Psoas muscle (tissue), 8 donors: ENCODE measurements around the gene ANGPT4. TPM values are rescaled to one million over a fixed set of nuclear protein-coding genes. Genes with fewer than 3 reads are reported as not detected.

Experiments
- ATAC-seq, 4 donors: fragments of 200-7000 bp; cut with Tn5 transposase; one replicate each; pipeline ENCODE4 v1.9.1; 2020; ENCODE audit warnings: moderate library complexity in 3 of 4, mild to moderate bottlenecking in 2 of 4
- DNase-seq, 2 donors: peaks; one replicate each; pipeline ENCODE4 v3.0.0-alpha.2; 2020
- H3K27ac ChIP-seq: fragments of 200-600 bp; one replicate; pipeline ENCODE4 v1.8.0; 2022
- H3K27me3 ChIP-seq, 3 donors: fragments of 200-600 bp in 1 of 3; one replicate each; pipeline versions ENCODE4 v1.6.1 to v1.8.0; 2013 to 2022; ENCODE audit warnings: low read length in 2 of 3, mild to moderate bottlenecking in 2 of 3, moderate library complexity in 1 of 3; ENCODE audit not compliant: insufficient read depth in 3 of 3
- H3K36me3 ChIP-seq, 2 donors: fragments of 200-600 bp in 1 of 2; one replicate each; pipeline versions ENCODE4 v1.6.1 to v1.8.0; 2013 to 2022; ENCODE audit warnings: low read depth in 1 of 2, mild to moderate bottlenecking in 1 of 2, moderate library complexity in 1 of 2; ENCODE audit not compliant: insufficient read depth in 1 of 2
- H3K4me1 ChIP-seq: fragments of 200-600 bp; one replicate; pipeline ENCODE4 v1.8.0; 2022
- H3K4me3 ChIP-seq: fragments of 200-600 bp; one replicate; pipeline ENCODE4 v1.8.0; 2022; ENCODE audit warnings: mild to moderate bottlenecking
- H3K9me3 ChIP-seq: fragments of 200-600 bp; one replicate; pipeline ENCODE4 v1.8.0; 2022
- WGBS, 3 donors: extraction: QIAGEN DNeasy Blood & Tissue Kit; methylation state at CpG; one replicate each; pipeline versions ENCODE4 v1.1.6 to v1.1.7; 2013; 5-methylcytosine and 5-hydroxymethylcytosine counted together
- intact Hi-C, 2 donors: fragments of 100-400 bp; cut with DNase I; formaldehyde crosslinking; loops; one replicate each; pipeline versions ENCODE4 v1.11.0 to v1.14.2; 2022
- polyA plus RNA-seq, 3 donors: library from polyadenylated mRNA; stranded (reverse); fragments of 200-250 nt; gene quantifications; one replicate each; pipeline ENCODE4 v1.2.3, GENCODE V29; 2013
- total RNA-seq, 4 donors: library from RNA; stranded (reverse); fragmentation: NEBNext Ultra II Directional in 2 of 4; extraction: Animal tissue kit (Norgen Biotek cat#: 25700) in 2 of 4; gene quantifications; one replicate each; pipeline versions ENCODE4 v1.2.1 to v1.2.4, GENCODE V29; 2021 to 2023
- TF ChIP-seq, protein P1 (sequence below): fragments of 200-600 bp; IDR thresholded peaks from one replicate; pipeline ENCODE4 v1.8.0; 2022; ENCODE audit warnings: antibody characterized with exemption
- donor health status: healthy with polysubstance abuse.
- donor health status: DM: no; HTN: no; CAD: no; lungs with moderate emphysema.
- donor health status: Bipolar disorder and iron deficiency.
- donor health status: healthy.
- donor health status: DM: yes; HTN: yes; CAD: no.
- donor health status: DM: no; HTN: no; CAD: no.
- donor health status: DM: no; HTN: no; CAD: no.
- donor health status: DM: yes; HTN: yes; CAD: no.

ANGPT4 gene
- total and polyA plus RNA-seq, 7 donors = 0.03 to 0.14 (median 0.06) TPM; not detected in 2

GRCh38 chr20:913306-913849 is 2.8 kb downstream of the ANGPT4 start:
- no peaks in the 10 kb centered on the region for H3K36me3 ChIP-seq
- no peak overlapping the region for H3K4me3 ChIP-seq
- ATAC-seq (no peak), DNase-seq (no peak)
- no peak overlapping the region for H3K27ac ChIP-seq
- 88 to 94% (median 91%) methylated on average over 5 of the region's 5 CpGs for WGBS, 3 donors
- TF ChIP-seq, protein P1, sequence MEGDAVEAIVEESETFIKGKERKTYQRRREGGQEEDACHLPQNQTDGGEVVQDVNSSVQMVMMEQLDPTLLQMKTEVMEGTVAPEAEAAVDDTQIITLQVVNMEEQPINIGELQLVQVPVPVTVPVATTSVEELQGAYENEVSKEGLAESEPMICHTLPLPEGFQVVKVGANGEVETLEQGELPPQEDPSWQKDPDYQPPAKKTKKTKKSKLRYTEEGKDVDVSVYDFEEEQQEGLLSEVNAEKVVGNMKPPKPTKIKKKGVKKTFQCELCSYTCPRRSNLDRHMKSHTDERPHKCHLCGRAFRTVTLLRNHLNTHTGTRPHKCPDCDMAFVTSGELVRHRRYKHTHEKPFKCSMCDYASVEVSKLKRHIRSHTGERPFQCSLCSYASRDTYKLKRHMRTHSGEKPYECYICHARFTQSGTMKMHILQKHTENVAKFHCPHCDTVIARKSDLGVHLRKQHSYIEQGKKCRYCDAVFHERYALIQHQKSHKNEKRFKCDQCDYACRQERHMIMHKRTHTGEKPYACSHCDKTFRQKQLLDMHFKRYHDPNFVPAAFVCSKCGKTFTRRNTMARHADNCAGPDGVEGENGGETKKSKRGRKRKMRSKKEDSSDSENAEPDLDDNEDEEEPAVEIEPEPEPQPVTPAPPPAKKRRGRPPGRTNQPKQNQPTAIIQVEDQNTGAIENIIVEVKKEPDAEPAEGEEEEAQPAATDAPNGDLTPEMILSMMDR = no peak
- intact Hi-C loops = no loop called here
- H3K27me3 ChIP-seq = no peaks in the 10 kb centered on the region
- no peaks in the 10 kb centered on the region for H3K9me3 ChIP-seq
- peaks cover 4% of the 10 kb centered on the region for H3K4me1 ChIP-seq

GRCh38 chr20:911882-912600 is 4.1 kb downstream of the ANGPT4 start:
- Histone ChIP-seq H3K9me3 (no peaks in the 10 kb centered on the region), H3K4me3 (no peak overlapping the region), H3K4me1 (peaks cover 4% of the 10 kb centered on the region), H3K36me3 (no peaks in the 10 kb centered on the region), H3K27ac (no peak overlapping the region), H3K27me3 (no peaks in the 10 kb centered on the region)
- 36 to 52% (median 45%) methylated on average over 5 of the region's 5 CpGs for WGBS, 3 donors
- ATAC-seq = no peak
- intact Hi-C loops = no loop called here
- TF ChIP-seq, protein P1 = no peak
- no peak for DNase-seq

DNA sequence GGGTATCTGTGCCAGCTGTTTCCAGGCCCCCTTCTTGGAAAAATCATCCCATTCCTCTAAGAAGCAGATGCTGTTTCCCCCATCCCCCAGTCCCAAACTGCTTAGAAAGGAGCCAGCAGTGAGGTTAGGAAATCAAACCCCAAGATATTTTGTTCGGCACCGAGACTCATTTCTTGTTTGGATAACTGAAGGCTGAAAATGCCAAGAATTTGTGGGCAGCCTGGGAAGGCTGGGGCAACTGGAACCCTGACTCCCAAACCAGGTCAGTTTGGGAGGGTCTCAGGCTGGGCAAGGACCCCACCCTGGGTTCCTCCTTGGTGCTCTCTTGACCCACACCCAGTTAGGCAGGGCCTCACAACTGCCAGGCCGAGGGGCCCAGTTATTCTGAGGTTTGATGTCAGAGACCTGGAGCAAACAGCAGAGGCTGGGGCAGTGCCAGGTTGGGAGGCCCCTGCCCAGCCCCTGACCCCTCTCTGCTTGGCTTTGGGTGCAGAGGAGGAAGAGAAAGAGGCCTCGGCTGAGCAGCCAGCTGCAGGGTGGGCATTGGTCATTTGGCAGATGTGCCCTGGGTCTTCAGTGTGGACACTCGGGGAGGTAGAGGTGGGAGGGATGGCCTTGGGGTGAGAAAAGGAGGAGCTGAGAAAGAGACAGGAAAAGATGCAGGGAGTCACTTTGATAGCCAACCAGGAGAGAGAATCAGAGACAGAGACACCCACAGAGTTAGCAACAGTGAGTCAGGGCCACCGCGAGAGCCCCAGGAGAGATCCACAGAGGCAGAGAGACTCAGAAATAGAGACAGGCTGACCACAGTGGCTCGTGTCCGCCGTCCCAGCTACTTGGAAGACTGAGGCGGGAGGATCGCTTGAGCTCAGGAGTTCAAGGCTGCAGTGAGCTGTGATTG is 5.0 kb downstream of the ANGPT4 start:
- peak in 2 of 4 donors; percentile 37 to 65 for ATAC-seq
- no peaks in the 10 kb centered on the region for H3K9me3 ChIP-seq
- intact Hi-C loops = no loop called here
- no peaks in the 10 kb centered on the region for H3K36me3 ChIP-seq
- H3K27ac ChIP-seq = peak overlapping the region; percentile 16
- TF ChIP-seq, protein P1 = no peak
- peak; percentile 39 to 79 for DNase-seq
- H3K27me3 ChIP-seq = no peaks in the 10 kb centered on the region
- 51 to 59% (median 51%) methylated on average over 12 of the region's 12 CpGs for WGBS, 3 donors
- H3K4me3 ChIP-seq = no peak overlapping the region
- peaks cover 3% of the 10 kb centered on the region for H3K4me1 ChIP-seq

DNA sequence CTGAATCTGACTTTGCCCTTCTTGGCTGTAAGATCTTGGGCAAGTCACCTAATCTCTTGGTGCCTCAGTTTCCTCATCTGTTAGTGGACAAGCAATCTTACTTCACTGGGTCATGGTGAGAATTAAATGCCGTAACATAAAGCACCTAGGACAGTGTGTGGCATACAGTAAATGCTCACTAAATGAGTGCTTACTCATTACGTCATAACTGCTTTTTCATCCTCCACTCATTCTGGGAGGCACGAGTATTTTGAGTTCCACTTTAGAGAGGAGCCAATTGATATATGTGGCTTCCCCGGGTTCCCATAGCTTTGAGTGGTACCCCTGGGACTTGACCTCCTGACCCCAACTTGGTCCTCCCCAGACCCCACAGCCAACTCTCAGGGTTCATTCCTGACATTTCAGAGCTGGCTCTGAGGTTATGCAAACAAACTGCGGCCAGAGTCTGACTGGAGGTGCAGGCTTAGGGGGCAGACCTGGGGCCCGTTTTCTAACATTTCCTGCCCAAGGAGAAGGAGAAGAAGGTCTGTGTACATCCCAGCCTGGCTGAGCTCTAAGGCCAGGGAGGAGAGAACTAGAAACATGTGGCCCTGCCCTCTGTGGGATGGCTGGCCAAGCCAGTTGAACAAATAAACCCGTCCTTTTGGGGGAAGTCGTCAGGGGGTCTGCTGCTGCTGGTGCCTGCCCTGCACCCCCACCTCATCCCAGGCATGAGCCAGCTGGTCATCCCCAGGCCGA is 5.8 kb downstream of the ANGPT4 start:
- no peaks in the 10 kb centered on the region for H3K4me1 ChIP-seq
- no peaks in the 10 kb centered on the region for H3K27me3 ChIP-seq
- ATAC-seq = peak in 1 of 4 donors; percentile 43
- 42 to 43% (median 42%) methylated on average over 9 of the region's 9 CpGs for WGBS, 3 donors
- H3K4me3 ChIP-seq = no peak overlapping the region
- H3K27ac ChIP-seq = no peak overlapping the region
- TF ChIP-seq, protein P1 = no peak
- DNase-seq = no peak
- H3K9me3 ChIP-seq = no peaks in the 10 kb centered on the region
- intact Hi-C loops = no loop called here
- H3K36me3 ChIP-seq = no peaks in the 10 kb centered on the region
